Endodermal cell (in vitro differentiated cells): ENCODE results near the gene MOB2. TPM values are rescaled to one million over a fixed set of nuclear protein-coding genes. Genes with fewer than 3 reads are reported as not detected.

ENCODE experiments used
- DNase-seq: peaks from one replicate; pipeline ENCODE4 v3.0.0-alpha.2; 2017
- H3K27ac ChIP-seq: 2 replicates; pipeline ENCODE4 v1.5.1; 2013; ENCODE audit warnings: mild to moderate bottlenecking, low read depth, low read length, moderate library complexity
- H3K27me3 ChIP-seq: 2 replicates; pipeline ENCODE4 v1.6.1; 2013; ENCODE audit warnings: mild to moderate bottlenecking, low read length, moderate library complexity; ENCODE audit not compliant: insufficient read depth, control insufficient read depth, poor library complexity, severe bottlenecking
- H3K36me3 ChIP-seq: 2 replicates; pipeline ENCODE4 v1.7.0; 2013; ENCODE audit warnings: mild to moderate bottlenecking, low read length, moderate library complexity; ENCODE audit not compliant: control insufficient read depth, insufficient read depth
- H3K4me1 ChIP-seq: one replicate; pipeline ENCODE4 v1.7.0; 2013; ENCODE audit warnings: low read length; ENCODE audit not compliant: control insufficient read depth, insufficient read depth
- H3K4me3 ChIP-seq: 2 replicates; pipeline ENCODE4 v1.5.1; 2013; ENCODE audit warnings: mild to moderate bottlenecking, low read length, moderate library complexity
- H3K9ac ChIP-seq: 2 replicates; pipeline ENCODE4 v1.6.1; 2013; ENCODE audit warnings: mild to moderate bottlenecking, low read length, moderate library complexity; ENCODE audit not compliant: poor library complexity, severe bottlenecking; ENCODE audit errors: extremely low read depth
- H3K9me3 ChIP-seq: 2 replicates; pipeline ENCODE4 v1.6.1; 2013; ENCODE audit warnings: mild to moderate bottlenecking, low read length, moderate library complexity; ENCODE audit not compliant: control insufficient read depth
- H3K27ac Mint-ChIP-seq: 2 replicates; pipeline ENCODE4 v1.8.0; 2020; ENCODE audit warnings: mixed read lengths
- H3K27me3 Mint-ChIP-seq: 2 replicates; pipeline ENCODE4 v1.8.0; 2021; ENCODE audit warnings: mild to moderate bottlenecking, mixed read lengths; ENCODE audit not compliant: insufficient read depth
- H3K36me3 Mint-ChIP-seq: 2 replicates; pipeline ENCODE4 v1.8.0; 2020; ENCODE audit warnings: low read depth, mixed read lengths
- H3K4me1 Mint-ChIP-seq: 2 replicates; pipeline ENCODE4 v1.8.0; 2020; ENCODE audit warnings: mixed read lengths
- H3K4me3 Mint-ChIP-seq: 2 replicates; pipeline ENCODE4 v1.8.0; 2020; ENCODE audit warnings: mild to moderate bottlenecking, moderate library complexity, mixed read lengths
- H3K9me3 Mint-ChIP-seq: 2 replicates; pipeline ENCODE4 v1.8.0; 2020; ENCODE audit warnings: mild to moderate bottlenecking, mixed read lengths
- WGBS, 2 experiments: methylation state at CpG; one replicate each; pipeline versions ENCODE4 v1.1.5 to v1.1.7; 2013; ENCODE audit warnings: missing lambda C conversion rate in 2 of 2, mixed read lengths in 1 of 2; ENCODE audit not compliant: insufficient coverage in 1 of 2, insufficient read length in 1 of 2; 5-methylcytosine and 5-hydroxymethylcytosine counted together
- total RNA-seq, 2 donors: library from RNA; stranded (reverse); fragmentation: NEBNext Ultra II Directional in 1 of 2; extraction: Animal tissue kit (Norgen Biotek cat#: 25700) in 1 of 2; gene quantifications; 2 replicates in 1 of 2; 3 replicates in 1 of 2; pipeline ENCODE4 v1.2.1, GENCODE V29; 2021
- TF ChIP-seq, protein P1 (sequence below): fragments of 200-600 bp; sonication (generic); conservative IDR thresholded peaks from 2 replicates; pipeline ENCODE4 v1.5.0; 2021; ENCODE audit warnings: antibody characterized with exemption, mild to moderate bottlenecking

Gene MOB2
- total RNA-seq, 2 donors from 2014 or later = 23.9 to 25.4 TPM

- no peaks in the 10 kb centered on the region for H3K4me1 ChIP-seq
- H3K4me3 ChIP-seq = no peak overlapping the region
- WGBS, 2 experiments = 91% methylated on average over 2 to 9 of the region's 9 CpGs
- Mint-ChIP-seq H3K9me3 (no peaks in the 10 kb centered on the region), H3K4me1 (no peaks in the 10 kb centered on the region), H3K36me3 (peaks cover 7% of the 10 kb centered on the region), H3K4me3 (no peak overlapping the region), H3K27ac (no peak overlapping the region), H3K27me3 (no peaks in the 10 kb centered on the region)
- no peak overlapping the region for H3K9ac ChIP-seq
- H3K9me3 ChIP-seq = no peaks in the 10 kb centered on the region
- no peak overlapping the region for H3K27ac ChIP-seq
- H3K36me3 ChIP-seq = peaks cover 15% of the 10 kb centered on the region
- TF ChIP-seq, protein P1, sequence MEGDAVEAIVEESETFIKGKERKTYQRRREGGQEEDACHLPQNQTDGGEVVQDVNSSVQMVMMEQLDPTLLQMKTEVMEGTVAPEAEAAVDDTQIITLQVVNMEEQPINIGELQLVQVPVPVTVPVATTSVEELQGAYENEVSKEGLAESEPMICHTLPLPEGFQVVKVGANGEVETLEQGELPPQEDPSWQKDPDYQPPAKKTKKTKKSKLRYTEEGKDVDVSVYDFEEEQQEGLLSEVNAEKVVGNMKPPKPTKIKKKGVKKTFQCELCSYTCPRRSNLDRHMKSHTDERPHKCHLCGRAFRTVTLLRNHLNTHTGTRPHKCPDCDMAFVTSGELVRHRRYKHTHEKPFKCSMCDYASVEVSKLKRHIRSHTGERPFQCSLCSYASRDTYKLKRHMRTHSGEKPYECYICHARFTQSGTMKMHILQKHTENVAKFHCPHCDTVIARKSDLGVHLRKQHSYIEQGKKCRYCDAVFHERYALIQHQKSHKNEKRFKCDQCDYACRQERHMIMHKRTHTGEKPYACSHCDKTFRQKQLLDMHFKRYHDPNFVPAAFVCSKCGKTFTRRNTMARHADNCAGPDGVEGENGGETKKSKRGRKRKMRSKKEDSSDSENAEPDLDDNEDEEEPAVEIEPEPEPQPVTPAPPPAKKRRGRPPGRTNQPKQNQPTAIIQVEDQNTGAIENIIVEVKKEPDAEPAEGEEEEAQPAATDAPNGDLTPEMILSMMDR = no peak
- no peak for DNase-seq
- no peaks in the 10 kb centered on the region for H3K27me3 ChIP-seq
Observed at GRCh38 chr11:1471736-1472135, 14.8 kb downstream of the MOB2 start.

DNA sequence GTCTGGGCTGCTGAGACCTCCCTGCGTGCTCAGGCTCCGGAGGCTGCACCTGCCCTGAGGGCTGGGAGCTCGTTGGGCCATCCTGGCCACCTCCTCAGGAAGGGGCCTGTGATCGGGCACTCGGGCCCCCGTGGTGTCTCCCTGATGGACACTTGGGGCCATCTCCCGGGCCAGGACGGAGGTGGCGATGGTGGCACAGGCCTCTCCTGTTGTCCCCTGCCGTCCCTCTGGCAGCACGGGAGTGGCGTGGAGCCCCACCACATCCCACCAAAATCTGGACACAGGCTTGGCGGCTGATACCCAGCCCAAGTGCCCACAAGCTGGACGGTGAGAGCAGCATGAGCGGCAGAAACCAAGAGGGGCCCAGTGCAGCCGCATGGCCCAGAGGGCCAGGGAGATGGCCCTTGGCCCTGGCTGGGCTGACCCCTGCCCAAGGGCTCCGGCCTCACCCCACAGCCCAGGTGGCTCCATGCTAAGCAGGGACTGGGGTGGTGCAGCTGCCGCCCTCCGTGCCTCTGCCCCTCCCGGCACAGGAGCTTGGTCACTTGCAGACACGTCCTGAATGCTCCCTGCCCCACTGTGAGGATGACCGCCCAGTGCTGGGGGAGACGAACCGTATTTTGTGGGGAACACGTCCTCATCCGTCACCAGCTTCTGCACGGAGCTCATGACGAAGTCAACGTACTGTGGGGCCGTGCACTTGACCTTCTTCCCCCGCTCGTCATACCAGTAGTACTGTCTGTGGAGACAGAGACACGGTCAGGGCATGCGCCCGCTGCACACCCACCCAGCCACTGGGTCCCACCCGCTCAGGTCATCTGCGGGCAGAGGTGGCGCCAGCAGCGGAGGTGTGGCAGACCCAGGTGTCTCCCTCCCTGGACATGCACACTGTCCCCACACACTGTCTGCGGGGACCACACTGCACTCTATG lies 15.6 kb downstream of the MOB2 start:
- Histone ChIP-seq H3K9ac (no peak overlapping the region), H3K36me3 (peaks cover 8% of the 10 kb centered on the region), H3K9me3 (no peaks in the 10 kb centered on the region), H3K27ac (no peak overlapping the region), H3K27me3 (no peaks in the 10 kb centered on the region), H3K4me3 (no peak overlapping the region), H3K4me1 (no peaks in the 10 kb centered on the region)
- Mint-ChIP-seq H3K4me3 (no peak overlapping the region), H3K27me3 (no peaks in the 10 kb centered on the region), H3K4me1 (no peaks in the 10 kb centered on the region), H3K27ac (no peak overlapping the region), H3K36me3 (peaks cover 7% of the 10 kb centered on the region), H3K9me3 (no peaks in the 10 kb centered on the region)
- no peak for DNase-seq
- 94 to 95% methylated on average over 30 to 40 of the region's 40 CpGs for WGBS, 2 experiments
- TF ChIP-seq, protein P1 = no peak

DNA sequence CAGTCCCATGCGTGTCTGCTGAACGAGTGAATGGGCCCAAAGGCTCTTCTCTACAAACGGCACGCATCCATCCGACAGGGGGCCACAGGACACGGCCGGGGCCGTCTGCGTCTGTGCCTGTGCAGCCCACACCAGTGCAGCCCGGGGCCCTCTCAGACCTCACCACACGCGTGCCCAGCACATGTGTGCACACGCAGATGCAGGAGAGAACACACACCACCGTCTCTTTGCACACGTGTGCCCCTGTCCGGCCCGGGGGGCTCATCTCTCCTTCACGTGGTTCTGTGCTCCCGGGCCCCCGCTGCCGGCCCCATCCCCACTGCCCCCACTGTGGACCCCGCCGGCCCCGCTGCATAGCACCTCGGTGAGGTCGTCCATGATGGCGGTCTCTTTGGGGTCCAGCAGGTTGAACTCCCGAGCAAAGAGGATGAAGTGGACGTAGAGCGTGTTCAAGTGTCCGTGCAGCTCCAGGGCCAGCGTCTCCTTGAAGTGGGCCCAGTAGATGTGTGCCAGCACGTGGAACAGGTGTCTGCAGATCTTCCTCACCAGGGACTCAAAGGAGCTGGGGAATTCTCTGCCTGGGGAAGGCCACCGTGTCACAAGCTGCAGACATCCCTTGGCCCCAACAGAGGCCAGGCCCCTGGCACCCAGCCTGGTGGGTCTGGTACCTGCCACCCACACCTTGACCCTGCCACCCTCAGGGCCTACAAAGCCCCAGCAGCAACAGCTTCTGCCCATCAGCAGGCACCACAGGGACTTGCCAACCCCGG lies 16.5 kb downstream of the MOB2 start:
- H3K27ac Mint-ChIP-seq = no peak overlapping the region
- H3K27ac ChIP-seq = no peak overlapping the region
- no peak for DNase-seq
- H3K9me3 ChIP-seq = no peaks in the 10 kb centered on the region
- no peaks in the 10 kb centered on the region for H3K36me3 ChIP-seq
- no peak overlapping the region for H3K4me3 ChIP-seq
- no peaks in the 10 kb centered on the region for H3K4me1 Mint-ChIP-seq
- WGBS, 2 experiments = 95 to 96% methylated on average over 22 to 35 of the region's 35 CpGs
- TF ChIP-seq, protein P1 = no peak
- no peaks in the 10 kb centered on the region for H3K4me1 ChIP-seq
- H3K4me3 Mint-ChIP-seq = no peak overlapping the region
- peaks cover 6% of the 10 kb centered on the region for H3K36me3 Mint-ChIP-seq
- H3K27me3 Mint-ChIP-seq = no peaks in the 10 kb centered on the region
- no peak overlapping the region for H3K9ac ChIP-seq
- no peaks in the 10 kb centered on the region for H3K27me3 ChIP-seq
- H3K9me3 Mint-ChIP-seq = no peaks in the 10 kb centered on the region
